ENCODE measurements around the gene SNX10.

Gene SNX10

GRCh38 chr7:26298472-26299058 lies 6.9 kb downstream of the SNX10 start:
- DNase-seq (ENCODE audit: low read depth in 2 of 2) = no peak

- no peak for DNase-seq (ENCODE audit: low read depth in 2 of 2)
Measured at GRCh38 chr7:26305090-26305868, 13.6 kb downstream of the SNX10 start.

- DNase-seq (ENCODE audit: low read depth in 2 of 2) = no peak
Measured at GRCh38 chr7:26305869-26306665, 14.4 kb downstream of the SNX10 start.

GRCh38 chr7:26306790-26307189 lies 15.1 kb downstream of the SNX10 start:
- DNase-seq (ENCODE audit: low read depth in 2 of 2) = no peak

GRCh38 chr7:26307226-26307625 lies 15.6 kb downstream of the SNX10 start:
- DNase-seq (ENCODE audit: low read depth in 2 of 2) = no peak

- DNase-seq (ENCODE audit: low read depth in 2 of 2) = no peak
Measured at GRCh38 chr7:26307791-26308190, 16.1 kb downstream of the SNX10 start.

- DNase-seq (ENCODE audit: low read depth in 2 of 2) = no peak
Measured at GRCh38 chr7:26308551-26308950, 16.9 kb downstream of the SNX10 start.

- DNase-seq (ENCODE audit: low read depth in 2 of 2) = no peak
Measured at GRCh38 chr7:26309089-26309488, 17.4 kb downstream of the SNX10 start.

GRCh38 chr7:26311798-26312197 lies 20.1 kb downstream of the SNX10 start:
- no peak for DNase-seq (ENCODE audit: low read depth in 2 of 2)

GRCh38 chr7:26317211-26317610 lies 25.5 kb downstream of the SNX10 start:
- DNase-seq (ENCODE audit: low read depth in 2 of 2) = no peak

GRCh38 chr7:26318921-26319320 lies 27.3 kb downstream of the SNX10 start:
- no peak for DNase-seq (ENCODE audit: low read depth in 2 of 2)

- DNase-seq (ENCODE audit: low read depth in 2 of 2) = no peak
Measured at GRCh38 chr7:26319636-26320035, 28.0 kb downstream of the SNX10 start.

GRCh38 chr7:26320878-26321277 lies 29.2 kb downstream of the SNX10 start:
- DNase-seq (ENCODE audit: low read depth in 2 of 2) = no peak

- DNase-seq (ENCODE audit: low read depth in 2 of 2) = no peak
Measured at GRCh38 chr7:26321435-26321834, 29.8 kb downstream of the SNX10 start.

- DNase-seq (ENCODE audit: low read depth in 2 of 2) = no peak
Measured at GRCh38 chr7:26326211-26326610, 34.5 kb downstream of the SNX10 start.

GRCh38 chr7:26328498-26329390 lies 37.1 kb downstream of the SNX10 start:
- no peak for DNase-seq (ENCODE audit: low read depth in 2 of 2)

- DNase-seq (ENCODE audit: low read depth in 2 of 2) = no peak
Measured at GRCh38 chr7:26329520-26330255, 38.0 kb downstream of the SNX10 start.

- no peak for DNase-seq (ENCODE audit: low read depth in 2 of 2)
Measured at GRCh38 chr7:26331113-26331512, 39.5 kb downstream of the SNX10 start.

GRCh38 chr7:26331789-26332188 lies 40.1 kb downstream of the SNX10 start:
- no peak for DNase-seq (ENCODE audit: low read depth in 2 of 2)

- DNase-seq (ENCODE audit: low read depth in 2 of 2) = no peak
Measured at GRCh38 chr7:26332698-26333097, 41.0 kb downstream of the SNX10 start.

Data from stimulated activated CD8-positive, alpha-beta memory T cell treated with anti-CD3 and anti-CD28 coated beads, Interleukin-7, amount 100 ng/mL, for 4 hours (primary cell).